Ascending aorta (tissue), 2 donors: ENCODE results near the gene DCC. TPM values are rescaled to one million over a fixed set of nuclear protein-coding genes. Genes with fewer than 3 reads are reported as not detected.

Experiments used
- DNase-seq, 2 donors: peaks; one replicate each; pipeline ENCODE4 v3.0.0-alpha.2; 2019; ENCODE audit warnings: low spot score in 2 of 2
- H3K27ac ChIP-seq, 2 donors: fragments of 200-600 bp; sonication (generic); one replicate each; pipeline ENCODE4 v1.5.1; 2016 to 2017; ENCODE audit warnings: mild to moderate bottlenecking in 1 of 2
- H3K27me3 ChIP-seq: fragments of 200-600 bp; sonication (generic); one replicate; pipeline ENCODE4 v1.5.1; 2017
- H3K36me3 ChIP-seq, 2 donors: fragments of 200-600 bp; sonication (generic); one replicate each; pipeline ENCODE4 v1.5.1; 2016
- H3K4me1 ChIP-seq, 2 donors: fragments of 200-600 bp; sonication (generic); one replicate each; pipeline ENCODE4 v1.5.1; 2016 to 2017; ENCODE audit warnings: mild to moderate bottlenecking in 1 of 2
- H3K4me3 ChIP-seq, 2 donors: fragments of 200-600 bp; sonication (generic); one replicate each; pipeline ENCODE4 v1.5.1; 2016 to 2017; ENCODE audit warnings: mild to moderate bottlenecking in 1 of 2
- H3K9me3 ChIP-seq, 2 donors: fragments of 200-600 bp; sonication (generic); one replicate each; pipeline ENCODE4 v1.5.1; 2016
- intact Hi-C: fragments of 100-400 bp; cut with DNase I; formaldehyde crosslinking; loops from one replicate; pipeline ENCODE4 v1.15.1; 2023
- total RNA-seq: library from RNA; depleted of rRNA; stranded (reverse); fragments of >200 nt; gene quantifications from one replicate; pipeline ENCODE4 v1.1.0, GENCODE V29; 2016
- TF ChIP-seq, protein P1 (sequence below), 3 experiments: fragments of 200-600 bp in 2 of 3; fragments of 450-650 bp in 1 of 3; sonication (generic) in 2 of 3; IDR thresholded peaks; one replicate each; pipeline ENCODE4 v1.5.1; 2016 to 2019; ENCODE audit warnings: antibody characterized with exemption in 3 of 3, mild to moderate bottlenecking in 1 of 3, moderate library complexity in 1 of 3

DCC gene
- total RNA-seq, 1 donor from 2014 or later = not detected

DNA sequence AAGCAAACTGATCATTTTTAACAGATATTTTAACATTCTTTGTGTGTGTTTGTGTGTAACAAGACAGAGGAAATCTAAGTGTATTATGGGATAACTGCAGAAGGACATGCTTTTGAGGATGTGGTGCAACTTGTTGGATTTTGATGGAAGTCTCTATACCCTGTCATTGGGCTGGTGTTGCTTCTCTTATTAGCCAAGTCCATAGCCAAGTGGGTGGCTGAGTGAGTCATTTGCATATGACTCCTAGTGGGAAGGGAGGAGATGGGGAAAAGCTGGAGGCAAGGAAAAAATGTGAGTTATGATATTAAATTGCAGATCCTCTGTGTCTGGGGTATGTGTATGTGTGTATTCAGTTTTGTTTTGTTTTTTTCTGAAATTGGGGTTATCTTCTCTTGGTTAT, 879.9 kb downstream of the DCC start:
- DNase-seq = no peak
- Histone ChIP-seq H3K27ac (no peak overlapping the region), H3K4me1 (no peaks in the 10 kb centered on the region), H3K36me3 (no peaks in the 10 kb centered on the region), H3K27me3 (no peaks in the 10 kb centered on the region), H3K9me3 (no peaks in the 10 kb centered on the region), H3K4me3 (no peak overlapping the region)
- TF ChIP-seq, protein P1, sequence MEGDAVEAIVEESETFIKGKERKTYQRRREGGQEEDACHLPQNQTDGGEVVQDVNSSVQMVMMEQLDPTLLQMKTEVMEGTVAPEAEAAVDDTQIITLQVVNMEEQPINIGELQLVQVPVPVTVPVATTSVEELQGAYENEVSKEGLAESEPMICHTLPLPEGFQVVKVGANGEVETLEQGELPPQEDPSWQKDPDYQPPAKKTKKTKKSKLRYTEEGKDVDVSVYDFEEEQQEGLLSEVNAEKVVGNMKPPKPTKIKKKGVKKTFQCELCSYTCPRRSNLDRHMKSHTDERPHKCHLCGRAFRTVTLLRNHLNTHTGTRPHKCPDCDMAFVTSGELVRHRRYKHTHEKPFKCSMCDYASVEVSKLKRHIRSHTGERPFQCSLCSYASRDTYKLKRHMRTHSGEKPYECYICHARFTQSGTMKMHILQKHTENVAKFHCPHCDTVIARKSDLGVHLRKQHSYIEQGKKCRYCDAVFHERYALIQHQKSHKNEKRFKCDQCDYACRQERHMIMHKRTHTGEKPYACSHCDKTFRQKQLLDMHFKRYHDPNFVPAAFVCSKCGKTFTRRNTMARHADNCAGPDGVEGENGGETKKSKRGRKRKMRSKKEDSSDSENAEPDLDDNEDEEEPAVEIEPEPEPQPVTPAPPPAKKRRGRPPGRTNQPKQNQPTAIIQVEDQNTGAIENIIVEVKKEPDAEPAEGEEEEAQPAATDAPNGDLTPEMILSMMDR (IDR thresholded peaks at IDR 0.05) = no peak
- intact Hi-C loops = no loop called here

- Histone ChIP-seq H3K4me1 (no peaks in the 10 kb centered on the region), H3K9me3 (no peaks in the 10 kb centered on the region), H3K4me3 (no peak overlapping the region), H3K36me3 (no peaks in the 10 kb centered on the region), H3K27me3 (no peaks in the 10 kb centered on the region), H3K27ac (no peak overlapping the region)
- intact Hi-C loops = no loop called here
- DNase-seq = no peak
- TF ChIP-seq, protein P1 (IDR thresholded peaks at IDR 0.05) = no peak
Measured at GRCh38 chr18:53224128-53224778, 884.3 kb downstream of the DCC start.

DNA sequence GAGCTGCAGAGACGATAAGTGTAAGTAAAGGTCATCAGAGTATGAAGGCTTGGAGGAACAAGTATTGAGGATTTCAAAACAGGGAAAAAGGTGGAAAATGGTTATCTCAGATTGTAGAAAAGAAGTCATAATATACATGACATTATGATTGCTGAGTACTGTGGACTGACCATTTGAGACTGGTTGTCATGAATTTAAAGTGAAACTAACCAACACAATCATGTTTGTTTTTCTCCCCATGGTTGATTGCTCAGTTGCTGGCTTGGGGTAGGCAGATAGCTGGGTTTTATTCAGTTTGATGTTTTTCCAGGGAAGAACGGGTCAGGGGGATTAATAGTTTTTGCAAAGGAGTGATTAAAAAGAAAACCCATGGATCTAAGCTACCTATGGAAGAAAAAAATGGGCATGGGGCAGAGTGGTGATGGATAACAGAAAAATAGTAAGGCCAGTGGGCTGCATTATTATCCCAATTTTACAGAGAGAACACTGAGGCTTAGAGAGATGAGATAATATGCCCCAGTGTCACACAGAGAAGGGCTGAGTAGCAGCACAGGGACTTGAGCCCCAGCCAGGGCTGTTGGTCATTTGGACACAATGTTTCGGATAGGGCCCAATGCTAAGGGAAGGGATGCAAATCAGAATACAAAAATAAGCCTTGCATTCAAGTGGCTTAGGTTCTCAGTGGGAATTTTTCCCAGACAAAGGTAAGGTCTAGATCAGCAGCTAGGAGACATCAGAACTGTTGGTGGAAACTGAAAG, 885.7 kb downstream of the DCC start:
- intact Hi-C loops = no loop called here

DNA sequence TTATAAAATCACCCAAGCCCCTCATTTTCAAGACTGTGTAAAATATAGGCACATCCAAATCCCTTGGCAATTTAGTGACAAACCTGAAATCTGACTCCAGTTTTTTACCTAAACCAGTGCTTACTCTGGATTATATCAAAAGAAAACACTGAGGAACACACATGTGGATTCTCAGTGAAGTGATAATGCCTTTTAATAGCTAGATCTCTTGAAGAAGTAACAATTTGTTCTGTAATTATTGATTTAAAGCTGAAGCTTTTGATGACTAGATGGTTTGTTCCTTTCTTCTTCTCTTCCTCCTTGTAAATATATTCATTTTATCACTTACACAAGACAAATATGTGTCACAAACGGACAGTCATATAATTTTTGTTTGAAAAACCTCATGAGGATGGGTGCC, 894.6 kb downstream of the DCC start:
- Histone ChIP-seq H3K4me1 (no peaks in the 10 kb centered on the region), H3K4me3 (no peak overlapping the region), H3K27ac (no peak overlapping the region), H3K36me3 (no peaks in the 10 kb centered on the region), H3K27me3 (no peaks in the 10 kb centered on the region), H3K9me3 (no peaks in the 10 kb centered on the region)
- intact Hi-C loops = no loop called here
- no peak for DNase-seq
- TF ChIP-seq, protein P1 (IDR thresholded peaks at IDR 0.05) = no peak

More for the DNA sequence above, 885.7 kb downstream of the DCC start:
- DNase-seq = no peak
- no peaks in the 10 kb centered on the region for H3K36me3 ChIP-seq
- H3K27ac ChIP-seq = no peak overlapping the region
- H3K9me3 ChIP-seq = no peaks in the 10 kb centered on the region
- no peaks in the 10 kb centered on the region for H3K4me1 ChIP-seq
- no peaks in the 10 kb centered on the region for H3K27me3 ChIP-seq
- TF ChIP-seq, protein P1 (IDR thresholded peaks at IDR 0.05) = no peak
- no peak overlapping the region for H3K4me3 ChIP-seq

DNA sequence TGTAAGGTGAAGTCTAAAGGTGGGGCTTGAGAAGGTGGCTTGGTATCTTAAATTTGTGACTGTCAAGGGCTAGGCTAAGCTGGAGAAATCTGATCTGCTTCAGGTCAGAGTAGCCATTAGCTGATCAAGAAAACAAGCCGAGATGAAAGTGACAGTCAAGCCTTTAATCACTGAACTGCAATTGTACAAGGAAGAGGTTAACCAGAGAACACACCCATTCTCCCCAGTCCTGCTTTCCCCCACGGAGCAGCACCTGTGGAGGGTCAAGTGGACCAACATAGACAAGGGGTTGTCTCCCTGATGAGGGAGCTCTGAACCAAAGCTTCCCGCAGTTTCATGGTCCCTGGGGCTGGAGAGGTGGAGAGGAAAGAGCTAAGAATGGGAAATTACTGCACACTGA, 901.2 kb downstream of the DCC start:
- TF ChIP-seq, protein P1 (IDR thresholded peaks at IDR 0.05) = no peak
- DNase-seq = no peak
- no peaks in the 10 kb centered on the region for H3K4me1 ChIP-seq
- no peak overlapping the region for H3K4me3 ChIP-seq
- peaks cover 0 to 6% of the 10 kb centered on the region in 2 donors for H3K9me3 ChIP-seq
- no peaks in the 10 kb centered on the region for H3K27me3 ChIP-seq
- no peak overlapping the region for H3K27ac ChIP-seq
- H3K36me3 ChIP-seq = no peaks in the 10 kb centered on the region
- intact Hi-C loops = no loop called here
